Measurements from ENCODE around the gene CBLC.

Gene CBLC

DNA sequence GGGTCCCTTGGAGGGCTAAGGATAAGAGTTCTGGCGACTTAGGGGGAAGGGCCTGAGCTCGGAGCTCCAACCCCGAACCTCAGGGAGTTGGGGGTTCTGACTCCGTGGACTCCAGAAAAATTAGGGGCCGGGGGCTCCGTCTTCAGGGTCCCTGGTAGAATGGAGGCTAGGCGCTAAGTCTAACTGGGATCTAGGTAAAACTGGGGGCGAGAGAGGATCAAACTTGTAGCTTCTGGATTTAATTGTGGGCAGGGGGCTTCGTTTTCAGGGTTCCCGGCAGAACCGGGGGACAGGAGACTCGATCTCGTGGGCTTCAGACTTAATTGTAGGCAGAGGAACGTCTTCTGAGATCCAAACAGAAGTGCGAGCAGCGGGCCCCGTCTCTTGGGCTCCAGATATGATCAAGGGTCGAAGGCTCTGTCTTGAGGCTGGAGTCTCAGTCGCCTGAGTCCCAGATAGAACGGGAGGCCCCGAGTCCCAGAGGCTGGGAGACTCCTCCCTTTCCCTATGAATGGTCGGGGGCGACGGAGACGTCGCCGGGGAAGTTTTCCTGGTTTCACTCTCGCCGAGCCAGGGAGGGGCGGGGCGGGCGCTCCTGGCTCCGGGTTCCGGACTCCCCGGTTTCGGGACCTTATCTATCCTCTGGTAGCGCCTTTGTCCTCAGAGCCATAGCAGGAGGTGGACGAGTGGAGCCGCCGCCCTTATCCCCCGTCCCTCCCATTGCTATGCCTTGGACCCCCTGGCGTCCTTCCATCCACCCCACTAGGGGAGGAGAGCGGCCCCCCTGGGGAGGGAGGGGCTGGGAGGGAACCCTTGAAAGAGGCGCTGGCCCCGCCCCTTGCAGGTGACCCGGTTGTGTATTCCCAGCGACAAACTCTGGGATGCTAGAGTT lies 69.7 kb downstream of the CBLC start:
- H3K4me3 ChIP-seq (ENCODE audit: low read depth, low read length) = no peak overlapping the region
- DNase-seq (ENCODE audit: low read depth) = no peak
- TF ChIP-seq, protein P1, sequence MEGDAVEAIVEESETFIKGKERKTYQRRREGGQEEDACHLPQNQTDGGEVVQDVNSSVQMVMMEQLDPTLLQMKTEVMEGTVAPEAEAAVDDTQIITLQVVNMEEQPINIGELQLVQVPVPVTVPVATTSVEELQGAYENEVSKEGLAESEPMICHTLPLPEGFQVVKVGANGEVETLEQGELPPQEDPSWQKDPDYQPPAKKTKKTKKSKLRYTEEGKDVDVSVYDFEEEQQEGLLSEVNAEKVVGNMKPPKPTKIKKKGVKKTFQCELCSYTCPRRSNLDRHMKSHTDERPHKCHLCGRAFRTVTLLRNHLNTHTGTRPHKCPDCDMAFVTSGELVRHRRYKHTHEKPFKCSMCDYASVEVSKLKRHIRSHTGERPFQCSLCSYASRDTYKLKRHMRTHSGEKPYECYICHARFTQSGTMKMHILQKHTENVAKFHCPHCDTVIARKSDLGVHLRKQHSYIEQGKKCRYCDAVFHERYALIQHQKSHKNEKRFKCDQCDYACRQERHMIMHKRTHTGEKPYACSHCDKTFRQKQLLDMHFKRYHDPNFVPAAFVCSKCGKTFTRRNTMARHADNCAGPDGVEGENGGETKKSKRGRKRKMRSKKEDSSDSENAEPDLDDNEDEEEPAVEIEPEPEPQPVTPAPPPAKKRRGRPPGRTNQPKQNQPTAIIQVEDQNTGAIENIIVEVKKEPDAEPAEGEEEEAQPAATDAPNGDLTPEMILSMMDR (IDR thresholded peaks at IDR 0.05; ENCODE audit: insufficient read depth, low read depth, low read length, missing control alignments) = no peak

DNA sequence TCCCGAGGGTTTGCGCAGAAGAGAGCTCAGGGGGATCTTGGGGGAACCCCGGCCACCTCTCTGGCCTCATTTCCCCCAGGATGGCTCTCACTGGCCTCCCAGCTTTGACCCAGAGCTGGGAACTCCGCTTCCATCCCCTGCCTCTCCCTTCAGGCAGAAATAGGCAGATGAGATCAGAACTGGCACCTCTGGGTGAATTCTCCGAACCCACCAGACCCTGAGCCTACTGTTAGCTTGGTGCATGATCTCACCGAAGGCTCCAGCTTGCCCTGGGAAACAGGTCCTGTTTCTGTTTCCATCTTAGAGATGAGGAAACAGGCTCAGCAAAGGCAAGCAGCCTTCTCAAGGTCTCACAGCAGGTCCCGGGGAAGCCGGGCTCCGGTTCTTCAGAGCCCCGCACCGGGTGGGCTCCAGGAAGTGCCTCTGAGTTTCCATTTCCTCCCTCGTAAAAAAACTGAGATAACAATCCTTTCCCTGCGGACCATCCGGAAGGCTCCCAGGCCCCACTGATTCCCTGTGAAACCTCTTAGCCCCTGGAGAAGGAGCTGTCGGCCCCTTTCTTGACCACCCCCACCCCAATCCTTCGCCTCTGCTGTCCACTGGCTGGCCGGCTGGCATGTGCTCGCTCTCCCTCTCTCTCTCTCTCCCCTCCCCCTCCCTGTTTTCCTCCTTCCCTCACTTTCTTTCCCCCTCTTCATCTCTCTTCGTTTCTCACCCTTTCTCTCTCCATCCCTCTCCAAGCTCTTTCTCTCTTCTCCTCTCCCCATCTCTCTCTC lies 70.5 kb downstream of the CBLC start:
- DNase-seq (ENCODE audit: low read depth) = no peak
- TF ChIP-seq, protein P1 (IDR thresholded peaks at IDR 0.05; ENCODE audit: insufficient read depth, low read depth, low read length, missing control alignments) = no peak
- no peak overlapping the region for H3K4me3 ChIP-seq (ENCODE audit: low read depth, low read length)

DNA sequence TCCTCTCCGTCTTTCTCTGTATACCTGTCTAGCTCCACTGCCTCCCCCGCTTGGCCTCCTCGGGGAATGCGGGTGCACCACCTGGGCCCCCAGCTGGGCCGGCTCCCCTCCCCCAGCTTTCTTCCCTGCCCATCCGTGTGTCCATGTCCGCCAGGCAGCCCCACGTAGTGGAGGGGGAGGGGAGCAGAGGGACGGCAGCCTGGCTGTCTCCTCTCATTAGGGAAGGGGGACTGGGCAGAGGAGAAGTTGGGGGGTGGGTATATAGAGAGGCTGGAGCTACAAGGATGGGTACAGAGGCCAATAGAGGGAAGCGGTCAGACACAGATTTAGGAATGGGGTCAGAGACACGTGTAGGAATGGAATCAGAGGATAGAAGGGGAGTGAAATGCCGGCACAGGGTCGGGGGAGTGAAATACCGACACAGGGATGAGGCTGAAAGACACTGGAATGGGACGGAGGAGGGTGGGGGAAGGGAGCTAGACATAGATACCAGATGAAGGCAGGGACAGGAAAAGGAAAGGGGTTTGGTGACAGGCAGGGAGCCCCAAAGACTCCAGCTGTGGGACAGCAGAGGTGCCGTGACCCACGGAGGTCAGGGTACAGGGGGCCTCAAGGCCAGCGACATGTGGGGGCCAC lies 71.2 kb downstream of the CBLC start:
- TF ChIP-seq, protein P1 (IDR thresholded peaks at IDR 0.05; ENCODE audit: insufficient read depth, low read depth, low read length, missing control alignments) = no peak
- DNase-seq (ENCODE audit: low read depth) = no peak
- H3K4me3 ChIP-seq (ENCODE audit: low read depth, low read length) = no peak overlapping the region

Measured in GM12865 (cell line).